CD4-positive, alpha-beta T cell (primary cell): ENCODE data around the gene ROR1. TPM values are rescaled to one million over a fixed set of nuclear protein-coding genes. Genes with fewer than 3 reads are reported as not detected.

Experiments used
- ATAC-seq: fragments of 200-7000 bp; cut with Tn5 transposase; one replicate; pipeline ENCODE4 v1.10.0; 2022; ENCODE audit warnings: mild to moderate bottlenecking; ENCODE audit not compliant: poor library complexity
- CTCF ChIA-PET: fragments of 350-600 bp; sonication (Branson Sonifier 250); formaldehyde crosslinking; loops from one replicate; lab custom pipeline; 2021; ENCODE audit warnings: antibody characterized with exemption, inconsistent platforms; lab: Charles Lee
- POLR2A ChIA-PET: fragments of 350-600 bp; sonication (Branson Sonifier 250); formaldehyde crosslinking; loops from one replicate; lab custom pipeline; 2021; ENCODE audit warnings: antibody characterized with exemption, inconsistent platforms; lab: Charles Lee
- DNase-seq, 14 experiments: peaks; one replicate each; pipeline ENCODE4 v3.0.0-alpha.2; 2013 to 2020; ENCODE audit warnings: mixed read lengths in 2 of 14
- H3K27ac ChIP-seq, 2 donors: one replicate each; pipeline versions ENCODE4 v1.5.1 to v1.7.0; 2013; ENCODE audit warnings: low read length in 2 of 2, low read depth in 1 of 2, mild to moderate bottlenecking in 1 of 2
- H3K27me3 ChIP-seq, 2 experiments: 1 replicate in 1 of 2; 2 replicates in 1 of 2; pipeline versions ENCODE4 v1.6.1 to v1.7.0; 2013; ENCODE audit warnings: low read length in 2 of 2, control low read depth in 1 of 2, mild to moderate bottlenecking in 1 of 2, moderate library complexity in 1 of 2; ENCODE audit not compliant: insufficient read depth in 2 of 2, control insufficient read depth in 1 of 2
- H3K36me3 ChIP-seq: one replicate; pipeline ENCODE4 v1.6.1; 2013; ENCODE audit warnings: low read length, control low read depth; ENCODE audit not compliant: insufficient read depth
- H3K4me1 ChIP-seq: one replicate; pipeline ENCODE4 v1.6.1; 2013; ENCODE audit warnings: low read length, control low read depth; ENCODE audit not compliant: insufficient read depth
- H3K4me3 ChIP-seq: one replicate; pipeline ENCODE4 v1.5.1; 2013; ENCODE audit warnings: mild to moderate bottlenecking, low read length, moderate library complexity
- H3K9me3 ChIP-seq, 2 experiments: 1 replicate in 1 of 2; 2 replicates in 1 of 2; pipeline versions ENCODE4 v1.6.1 to v1.7.0; 2013; ENCODE audit warnings: low read length in 2 of 2, mild to moderate bottlenecking in 2 of 2, control low read depth in 1 of 2, moderate library complexity in 1 of 2; ENCODE audit not compliant: control insufficient read depth in 1 of 2, insufficient read depth in 1 of 2
- H3K27ac Mint-ChIP-seq: one replicate; pipeline ENCODE4 v1.8.0; 2020; ENCODE audit warnings: mixed read lengths
- H3K27me3 Mint-ChIP-seq: one replicate; pipeline ENCODE4 v1.8.0; 2021; ENCODE audit warnings: mixed read lengths
- H3K36me3 Mint-ChIP-seq: one replicate; pipeline ENCODE4 v1.8.0; 2021; ENCODE audit warnings: low read depth, mixed read lengths
- H3K4me1 Mint-ChIP-seq: one replicate; pipeline ENCODE4 v1.8.0; 2021; ENCODE audit warnings: low read depth, mixed read lengths
- H3K4me3 Mint-ChIP-seq: one replicate; pipeline ENCODE4 v1.8.0; 2020; ENCODE audit warnings: mild to moderate bottlenecking, mixed read lengths
- H3K9me3 Mint-ChIP-seq: one replicate; pipeline ENCODE4 v1.8.0; 2020; ENCODE audit warnings: mixed read lengths
- intact Hi-C, 2 experiments: fragments of 100-400 bp; cut with DNase I in 1 of 2; cut with micrococcal nuclease in 1 of 2; formaldehyde crosslinking; loops; one replicate each; pipeline versions ENCODE4 v1.15.1 to v1.9.0; 2023 to 2025; cut with DNase I, micrococcal nuclease
- total RNA-seq, 174 experiments: library from RNA in 2 of 174; stranded (reverse) in 2 of 174; gene quantifications; one replicate each; pipeline ENCODE4 v1.2.3 and lab custom pipeline; 2021 to 2026
- TF ChIP-seq, protein P1 (sequence below): fragments of 200-600 bp; IDR thresholded peaks from one replicate; pipeline ENCODE4 v1.8.0; 2022; ENCODE audit warnings: antibody characterized with exemption, mild to moderate bottlenecking

Gene ROR1
- total RNA-seq, 2 experiments from 2014 or later, result not detected

- TF ChIP-seq, protein P1, sequence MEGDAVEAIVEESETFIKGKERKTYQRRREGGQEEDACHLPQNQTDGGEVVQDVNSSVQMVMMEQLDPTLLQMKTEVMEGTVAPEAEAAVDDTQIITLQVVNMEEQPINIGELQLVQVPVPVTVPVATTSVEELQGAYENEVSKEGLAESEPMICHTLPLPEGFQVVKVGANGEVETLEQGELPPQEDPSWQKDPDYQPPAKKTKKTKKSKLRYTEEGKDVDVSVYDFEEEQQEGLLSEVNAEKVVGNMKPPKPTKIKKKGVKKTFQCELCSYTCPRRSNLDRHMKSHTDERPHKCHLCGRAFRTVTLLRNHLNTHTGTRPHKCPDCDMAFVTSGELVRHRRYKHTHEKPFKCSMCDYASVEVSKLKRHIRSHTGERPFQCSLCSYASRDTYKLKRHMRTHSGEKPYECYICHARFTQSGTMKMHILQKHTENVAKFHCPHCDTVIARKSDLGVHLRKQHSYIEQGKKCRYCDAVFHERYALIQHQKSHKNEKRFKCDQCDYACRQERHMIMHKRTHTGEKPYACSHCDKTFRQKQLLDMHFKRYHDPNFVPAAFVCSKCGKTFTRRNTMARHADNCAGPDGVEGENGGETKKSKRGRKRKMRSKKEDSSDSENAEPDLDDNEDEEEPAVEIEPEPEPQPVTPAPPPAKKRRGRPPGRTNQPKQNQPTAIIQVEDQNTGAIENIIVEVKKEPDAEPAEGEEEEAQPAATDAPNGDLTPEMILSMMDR, result no peak
- H3K27me3 Mint-ChIP-seq, result peaks cover 11% of the 10 kb centered on the region
- no peak for ATAC-seq
- no peaks in the 10 kb centered on the region for H3K36me3 Mint-ChIP-seq
- no peaks in the 10 kb centered on the region for H3K4me1 Mint-ChIP-seq
- H3K9me3 ChIP-seq, result no peaks in the 10 kb centered on the region
- ChIA-PET POLR2A (interaction anchor here (0.9 kb wide), 1 partner anchor 11 kb away, joined by 3 read pairs; no protein-coding TSS in a partner anchor), CTCF (no interaction called here)
- peaks cover 0 to 3% of the 10 kb centered on the region in 2 experiments for H3K27me3 ChIP-seq
- intact Hi-C loops, result no loop called here
- no peaks in the 10 kb centered on the region for H3K36me3 ChIP-seq
- H3K4me3 Mint-ChIP-seq, result no peak overlapping the region
- H3K4me3 ChIP-seq, result no peak overlapping the region
- no peak overlapping the region for H3K27ac Mint-ChIP-seq
- H3K27ac ChIP-seq, result no peak overlapping the region
- H3K4me1 ChIP-seq, result no peaks in the 10 kb centered on the region
- no peak for DNase-seq
- H3K9me3 Mint-ChIP-seq, result no peaks in the 10 kb centered on the region
Observed at GRCh38 chr1:64107118-64107519, 333.3 kb downstream of the ROR1 start.

DNA sequence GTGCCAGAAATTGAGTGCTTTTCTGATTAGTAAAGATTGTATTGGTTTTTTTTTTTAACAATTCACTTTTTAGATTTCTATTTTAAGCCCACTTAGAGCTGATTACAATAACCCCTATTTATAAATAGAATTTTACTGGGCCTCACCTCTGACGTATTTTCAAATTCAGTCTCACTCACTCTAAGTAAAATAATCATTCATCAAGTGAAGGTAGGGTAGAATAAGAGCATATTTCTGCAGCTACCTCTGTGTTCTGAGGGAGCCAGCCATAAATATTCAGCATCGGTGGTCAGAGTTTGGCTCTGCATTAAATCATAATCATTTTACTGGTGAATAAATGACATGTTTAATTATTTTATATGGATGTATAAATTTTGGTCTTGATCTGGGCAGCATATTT lies 333.8 kb downstream of the ROR1 start:
- TF ChIP-seq, protein P1, result no peak
- POLR2A ChIA-PET, result interaction anchor here (0.9 kb wide), 1 partner anchor 10 kb away, joined by 3 read pairs; no protein-coding TSS in a partner anchor
- intact Hi-C loops, result no loop called here
- no peaks in the 10 kb centered on the region for H3K9me3 ChIP-seq
- Mint-ChIP-seq H3K4me1 (no peaks in the 10 kb centered on the region), H3K9me3 (no peaks in the 10 kb centered on the region), H3K27ac (no peak overlapping the region), H3K4me3 (no peak overlapping the region), H3K27me3 (peaks cover 11% of the 10 kb centered on the region), H3K36me3 (no peaks in the 10 kb centered on the region)
- H3K4me1 ChIP-seq, result no peaks in the 10 kb centered on the region
- peaks cover 0 to 3% of the 10 kb centered on the region in 2 experiments for H3K27me3 ChIP-seq
- no peak for ATAC-seq
- H3K4me3 ChIP-seq, result no peak overlapping the region
- H3K27ac ChIP-seq, result no peak overlapping the region
- no peaks in the 10 kb centered on the region for H3K36me3 ChIP-seq
- no peak for DNase-seq
- CTCF ChIA-PET, result no interaction called here

DNA sequence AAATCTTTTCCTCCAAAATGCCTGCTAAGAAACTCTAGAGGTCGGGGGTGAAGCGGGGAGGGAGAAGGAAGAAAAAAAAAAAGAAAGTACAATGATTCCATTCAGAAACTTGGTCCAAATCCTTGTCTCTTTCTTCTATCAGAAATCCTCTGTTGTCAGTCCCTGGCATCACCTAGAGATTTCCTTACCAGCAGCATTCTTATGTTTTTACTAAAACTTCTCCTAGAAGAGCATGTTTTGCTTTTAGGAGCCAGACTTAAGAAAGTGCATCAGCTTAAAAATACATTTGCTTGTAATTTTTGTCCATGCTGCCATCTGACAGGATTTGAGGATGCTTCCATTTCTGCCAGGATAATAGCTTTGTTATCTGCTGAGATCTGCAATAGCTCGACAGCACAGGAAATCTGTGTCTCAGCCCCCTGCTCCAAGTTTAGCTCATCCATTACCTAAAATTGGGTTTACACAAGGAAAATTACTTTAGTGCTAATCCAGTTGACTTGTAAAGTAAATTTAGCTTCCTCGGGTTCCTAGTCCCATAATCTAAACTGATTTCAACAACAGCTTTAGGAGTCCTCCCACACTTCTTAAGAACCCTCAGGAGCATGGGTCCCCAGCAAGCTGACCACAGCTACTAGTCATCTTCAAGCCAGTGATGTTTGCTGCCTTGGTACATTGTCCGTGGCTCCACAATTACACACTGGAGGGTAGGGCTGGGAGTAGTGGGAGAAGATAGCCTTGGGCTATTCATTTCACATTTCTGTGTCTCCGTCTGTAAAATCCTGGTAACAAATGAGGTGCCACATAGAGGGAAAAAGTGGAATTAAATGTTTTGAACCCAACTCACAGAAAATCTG lies 337.3 kb downstream of the ROR1 start:
- H3K4me1 ChIP-seq, result no peaks in the 10 kb centered on the region
- ChIA-PET POLR2A (no interaction called here), CTCF (interaction anchor here (1.3 kb wide), 1 partner anchor 9 kb away, joined by 3 read pairs; no protein-coding TSS in a partner anchor)
- DNase-seq (no peak), ATAC-seq (no peak)
- no peaks in the 10 kb centered on the region for H3K4me1 Mint-ChIP-seq
- H3K27me3 Mint-ChIP-seq, result peaks cover 11% of the 10 kb centered on the region
- no peaks in the 10 kb centered on the region for H3K36me3 Mint-ChIP-seq
- peaks cover 0 to 3% of the 10 kb centered on the region in 2 experiments for H3K27me3 ChIP-seq
- no peaks in the 10 kb centered on the region for H3K36me3 ChIP-seq
- TF ChIP-seq, protein P1, result no peak
- H3K4me3 Mint-ChIP-seq, result no peak overlapping the region
- intact Hi-C loops, result no loop called here
- no peak overlapping the region for H3K27ac Mint-ChIP-seq
- H3K9me3 ChIP-seq, result no peaks in the 10 kb centered on the region
- H3K27ac ChIP-seq, result no peak overlapping the region
- no peaks in the 10 kb centered on the region for H3K9me3 Mint-ChIP-seq
- no peak overlapping the region for H3K4me3 ChIP-seq
